Stimulated activated CD8-positive, alpha-beta memory T cell treated with anti-CD3 and anti-CD28 coated beads, Interleukin-15, amount 100 ng/mL, for 48 hours (primary cell): Measurements from ENCODE around the gene R3HDM2.
"Not testable (repeated sequence)": the region's sequence is repeated elsewhere in the genome, so short reads cannot be mapped to it uniquely, and the experiment has no call there.

Experiments
- DNase-seq, 2 donors: peaks; one replicate each; pipeline ENCODE4 v3.0.0-alpha.2; 2020; ENCODE audit warnings: low read depth in 2 of 2

The R3HDM2 gene

DNA sequence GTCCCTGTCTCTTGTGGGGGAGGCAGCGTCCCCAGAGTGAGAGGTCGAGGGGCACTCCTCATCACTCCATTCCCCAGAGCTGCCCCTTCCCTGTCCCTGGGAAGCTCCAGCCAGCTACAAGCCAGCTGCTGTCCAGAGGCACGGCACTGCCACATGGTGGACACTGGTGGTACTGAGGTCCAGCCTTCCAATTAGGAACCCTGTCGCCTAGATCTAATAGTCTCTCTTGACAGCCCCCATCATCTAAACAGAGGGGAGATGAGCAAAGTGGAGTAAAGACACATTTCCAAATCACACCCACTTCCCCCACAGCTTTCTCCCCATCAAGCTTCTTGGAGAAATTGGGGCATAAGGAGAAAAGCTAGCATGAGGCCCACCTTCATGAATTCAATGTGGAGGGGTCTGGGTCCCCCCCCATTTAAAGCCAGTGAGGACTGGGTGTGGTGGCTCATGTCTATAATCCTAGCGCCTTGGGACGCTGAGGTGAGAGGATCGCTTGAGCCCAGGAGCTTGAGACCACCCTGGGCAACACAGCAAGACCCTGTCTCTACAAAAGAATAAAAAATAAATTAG lies 22.2 kb upstream of the R3HDM2 start:
- no peak for DNase-seq

DNA sequence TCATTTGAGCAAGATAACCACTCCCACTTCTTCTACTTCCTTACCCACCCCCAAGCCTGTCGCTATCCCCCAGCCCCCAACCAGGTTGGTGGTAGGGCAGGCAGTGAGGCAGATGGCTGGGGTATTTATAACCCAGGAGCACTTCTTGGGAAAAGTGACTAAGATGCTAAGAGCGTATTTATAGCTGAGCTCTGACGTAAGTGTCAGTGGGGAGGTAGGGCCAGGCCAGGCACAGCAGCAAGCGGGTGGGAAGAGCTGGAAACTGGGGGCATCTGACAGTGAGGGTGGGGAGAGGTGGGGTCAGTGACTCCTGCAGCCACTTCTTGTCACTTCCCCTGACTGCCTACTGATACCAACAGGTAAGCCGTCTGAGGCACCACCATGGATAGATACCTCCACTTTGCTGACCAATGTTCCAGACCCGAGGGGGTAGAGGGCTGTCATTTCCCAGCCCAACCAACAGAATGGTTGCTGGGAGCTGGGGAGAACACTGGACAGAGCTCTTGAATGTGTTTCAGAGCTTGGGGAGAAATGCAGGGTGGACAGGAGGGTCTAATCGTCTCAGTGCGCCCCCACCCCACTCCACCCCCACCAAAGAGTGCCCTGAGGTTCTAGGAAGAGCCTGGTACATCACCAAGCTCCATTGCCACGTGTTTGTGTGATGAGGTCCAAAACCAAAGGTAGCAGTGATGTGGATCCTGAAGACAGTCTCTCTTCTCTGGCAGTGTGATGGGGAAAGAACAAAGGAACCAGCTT lies 21.5 kb upstream of the R3HDM2 start:
- no peak for DNase-seq

DNA sequence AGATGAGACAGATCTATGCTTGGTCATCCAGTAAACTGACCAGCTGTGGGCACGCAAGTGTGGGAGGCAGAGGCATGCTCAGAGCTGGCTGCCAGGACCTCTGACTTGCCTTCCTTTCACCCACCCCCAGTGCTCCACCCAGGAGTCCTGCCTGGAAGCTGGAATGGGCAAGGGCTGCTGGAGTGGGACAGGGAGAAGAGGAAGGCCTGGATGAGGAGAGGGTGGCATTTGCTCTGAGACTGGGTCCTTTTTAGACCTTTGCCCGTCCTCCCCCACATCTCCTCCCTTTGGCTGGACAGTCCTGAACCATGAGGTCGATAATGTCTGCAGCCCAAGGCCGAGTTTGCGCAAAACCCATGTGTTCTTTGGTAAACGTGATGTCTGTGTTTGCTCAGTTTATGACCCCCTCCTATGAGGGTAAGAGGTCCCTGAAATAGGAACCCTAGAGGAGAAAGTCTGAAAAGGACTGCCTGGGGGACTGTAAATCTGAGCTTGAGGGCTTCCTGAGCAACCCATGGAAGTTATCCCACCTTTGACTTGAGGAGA lies 20.5 kb upstream of the R3HDM2 start:
- DNase-seq: no peak

DNA sequence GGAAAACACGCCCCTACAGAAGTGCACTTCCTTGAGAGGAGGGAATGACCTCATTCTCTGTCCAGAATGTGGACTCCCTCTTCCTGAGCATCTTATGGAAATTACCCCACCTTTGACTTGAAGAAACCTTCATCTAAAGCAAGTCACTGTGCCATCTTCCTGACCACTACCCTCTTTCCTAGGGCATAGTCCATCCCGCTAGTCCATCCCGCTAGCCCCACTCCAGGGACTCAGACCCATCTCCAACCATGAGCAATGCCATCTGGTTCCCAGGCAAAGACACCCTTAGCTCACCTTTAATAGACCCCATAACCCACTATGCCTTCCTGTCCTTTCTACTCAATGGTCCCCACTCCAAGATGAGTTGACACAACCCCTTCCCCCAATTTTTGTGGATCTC lies 19.2 kb upstream of the R3HDM2 start:
- DNase-seq: no peak

- DNase-seq: no peak
These were observed 18.5 kb upstream of the R3HDM2 start for GRCh38 chr12:57449375-57449774.

DNA sequence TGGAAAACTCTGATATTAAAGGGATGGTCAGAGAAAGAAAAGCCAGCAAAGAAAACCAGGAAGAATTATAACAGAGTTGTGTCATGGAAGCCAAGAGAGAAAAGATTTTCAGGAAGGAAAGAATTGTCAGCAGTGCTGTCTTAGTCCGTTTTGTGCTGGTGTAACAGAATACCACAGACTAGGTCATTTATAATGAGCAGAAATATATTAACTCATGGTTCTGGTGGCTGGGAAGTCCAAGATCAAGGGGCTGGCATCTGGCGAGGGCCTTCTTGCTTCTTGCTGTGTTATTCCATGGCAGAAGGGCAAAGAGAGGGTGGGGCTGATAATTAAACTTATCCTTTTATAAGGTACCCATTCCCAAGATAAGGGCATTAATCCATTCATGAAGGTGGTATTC lies 17.8 kb upstream of the R3HDM2 start:
- DNase-seq: no peak

- DNase-seq: no peak
These were observed 15.6 kb upstream of the R3HDM2 start for GRCh38 chr12:57446292-57446960.

- DNase-seq: no peak
These were observed 13.9 kb upstream of the R3HDM2 start for GRCh38 chr12:57444744-57445143.

- DNase-seq: not testable (repeated sequence)
These were observed 13.5 kb upstream of the R3HDM2 start for GRCh38 chr12:57444337-57444736.

DNA sequence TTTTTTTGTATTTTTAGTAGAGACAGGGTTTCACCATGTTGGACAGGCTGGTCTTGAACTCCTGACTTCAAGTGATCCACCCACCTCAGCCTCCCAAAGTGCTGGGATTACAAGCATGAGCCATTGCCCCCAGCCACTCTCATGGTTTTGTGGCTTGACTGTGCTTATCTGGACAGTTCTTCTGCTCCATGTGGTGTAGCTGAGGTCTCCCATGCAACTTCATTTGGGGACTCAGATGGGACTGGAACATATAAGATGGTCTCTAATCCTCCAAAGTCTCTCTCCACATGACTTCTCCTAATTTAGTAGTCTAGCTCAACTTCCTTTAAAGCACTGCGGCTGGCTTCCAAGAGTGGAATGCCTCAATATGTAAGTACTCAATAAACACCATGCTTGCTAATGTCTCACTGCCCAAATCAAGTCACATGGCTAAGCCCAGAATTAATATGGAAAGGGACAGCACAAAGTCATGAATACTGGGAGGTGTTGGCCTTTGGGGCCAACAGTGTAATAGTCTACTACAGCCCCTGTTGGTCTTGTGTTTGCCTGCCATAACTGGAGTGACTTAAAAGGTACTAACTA lies 11.1 kb upstream of the R3HDM2 start:
- DNase-seq: no peak

GRCh38 chr12:57441393-57441792 lies 10.6 kb upstream of the R3HDM2 start:
- not testable (repeated sequence) for DNase-seq

- no peak for DNase-seq
These were observed 9.0 kb upstream of the R3HDM2 start for GRCh38 chr12:57439762-57440266.

GRCh38 chr12:57438400-57438799 lies 7.6 kb upstream of the R3HDM2 start:
- no peak for DNase-seq

- DNase-seq: no peak
These were observed 4.5 kb upstream of the R3HDM2 start for GRCh38 chr12:57435293-57435692.

GRCh38 chr12:57434517-57435223 lies 3.8 kb upstream of the R3HDM2 start, which contains the start of gene INHBC:
TSS of gene INHBC (plus strand) at chr12:57434784. CDS start at chr12:57434887, 103 bp downstream.
- DNase-seq: no peak

DNA sequence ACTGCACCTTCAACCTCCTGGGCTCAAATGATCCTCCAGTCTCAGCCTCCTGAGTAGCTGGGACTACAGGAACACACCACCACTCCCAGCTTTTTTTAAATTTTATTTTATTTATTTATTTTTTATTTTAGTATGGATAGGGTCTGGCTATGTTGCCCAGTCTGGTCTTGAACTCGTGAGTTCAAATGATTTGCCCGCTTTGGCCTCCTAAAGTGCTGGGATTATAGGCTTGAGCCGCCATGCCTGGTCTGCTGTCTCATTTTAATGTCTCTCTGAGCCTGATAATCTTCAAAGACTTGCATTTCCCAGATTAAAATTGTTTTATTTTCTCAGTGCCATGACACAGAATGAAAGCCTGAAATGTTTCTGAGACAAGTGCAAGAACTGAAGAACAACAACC lies 2.5 kb upstream of the R3HDM2 start:
- no peak for DNase-seq

GRCh38 chr12:57431654-57432188 lies 878 bp upstream of the R3HDM2 start:
- no peak for DNase-seq

GRCh38 chr12:57430112-57430930 lies 522 bp downstream of the R3HDM2 start:
- DNase-seq: peak in 1 of 2 donors; percentile 61

DNA sequence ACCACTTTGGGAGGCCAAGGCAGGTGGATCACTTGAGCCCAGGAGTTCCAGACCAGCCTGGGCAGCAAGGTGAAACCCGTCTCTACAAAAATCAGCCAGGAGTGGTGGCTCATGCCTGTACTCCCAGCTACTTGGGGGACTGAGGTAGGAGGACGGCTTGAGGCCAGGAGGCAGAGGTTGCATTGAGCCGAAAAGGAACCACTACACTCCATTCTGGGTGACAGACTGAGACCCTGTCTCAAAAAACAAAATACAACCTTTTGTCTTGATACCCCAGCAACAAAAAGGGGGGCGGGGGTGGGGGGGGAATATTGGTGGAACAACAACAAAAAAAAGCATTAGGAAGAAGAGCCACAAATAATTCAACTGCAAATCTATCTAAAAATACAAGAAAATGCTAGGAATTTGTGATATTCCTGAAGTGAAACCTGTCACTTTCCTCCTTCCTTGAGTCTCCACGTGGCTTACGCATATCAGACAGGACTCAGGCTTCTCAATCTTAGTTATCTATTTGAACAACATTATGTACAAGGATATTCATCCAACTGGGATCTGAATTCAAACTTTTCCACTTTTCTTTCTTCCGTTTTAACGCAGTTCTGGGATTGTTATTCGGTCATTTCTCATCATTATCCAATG lies 1.3 kb downstream of the R3HDM2 start:
- no peak for DNase-seq

DNA sequence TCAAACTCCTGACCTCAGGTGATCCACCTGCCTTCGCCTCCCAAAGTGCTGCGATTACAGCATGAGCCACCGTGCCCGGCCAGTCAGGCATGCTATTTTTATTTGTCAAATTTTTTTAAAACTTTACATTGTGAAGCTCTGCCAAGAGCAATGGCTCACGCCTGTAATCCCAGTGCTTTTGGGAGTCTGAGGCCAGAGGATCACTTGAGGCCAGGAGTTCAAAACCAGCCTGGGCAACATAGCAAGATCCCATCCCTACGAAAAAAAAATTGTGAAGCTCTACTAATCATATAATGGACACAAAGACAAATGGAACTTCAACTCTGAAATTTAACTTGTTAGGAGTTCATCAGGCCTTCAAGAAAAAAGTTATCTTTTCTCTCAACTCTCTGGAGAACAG lies 1.9 kb downstream of the R3HDM2 start:
- no peak for DNase-seq
